Heart left ventricle (tissue), 13 donors: ENCODE measurements around the gene ASF1B.
"Not testable (repeated sequence)": the region's sequence is repeated elsewhere in the genome, so short reads cannot be mapped to it uniquely, and the experiment has no call there.

Experiments
- CTCF ChIP-seq, 12 donors: fragments of 200-600 bp; sonication (generic) in 4 of 12; IDR thresholded peaks; one replicate each; pipeline versions ENCODE4 v1.5.0 to v1.8.0; 2018 to 2022; ENCODE audit warnings: antibody characterized with exemption in 12 of 12, mild to moderate bottlenecking in 5 of 12
- POLR2A ChIP-seq, 2 donors: fragments of 450-650 bp; IDR thresholded peaks; one replicate each; pipeline ENCODE4 v1.6.1; 2017; ENCODE audit warnings: antibody characterized with exemption in 2 of 2, mild to moderate bottlenecking in 2 of 2, moderate library complexity in 2 of 2
- donor health status: ischemic (EF 13 %, LVEDD 7.1; RV severe dilation, severe dysfunction).
- donor health status: DM: no; HTN: yes; CAD: no.
- donor health status: DM: no; HTN: no; CAD: no.
- donor health status: ischemic (EF 25% LVEDD 6.9; RV normal size, moderate dysfunction).
- donor health status: ischemic (EF 25% LVEDD 5.7; RV mildly dilated, moderate dysfunction).
- donor health status: ischemic (EF 35%, LVEDD 5.7; RV mildly dilated, moderate dysfunction).
- donor health status: nonischemic (EF 11% LVEDD 7.7; RV severe dilation, severe dysfunction).
- donor health status: DM: yes; HTN: yes; CAD: no.
- donor health status: PGD.
- donor health status: ischemic (EF 29% LVEDD 5.4; RV normal size, mild dysfunction).
- donor health status: nonischemic (EF 23%, LVEDD 6.1; RV moderate dilation, normal function).

DNA sequence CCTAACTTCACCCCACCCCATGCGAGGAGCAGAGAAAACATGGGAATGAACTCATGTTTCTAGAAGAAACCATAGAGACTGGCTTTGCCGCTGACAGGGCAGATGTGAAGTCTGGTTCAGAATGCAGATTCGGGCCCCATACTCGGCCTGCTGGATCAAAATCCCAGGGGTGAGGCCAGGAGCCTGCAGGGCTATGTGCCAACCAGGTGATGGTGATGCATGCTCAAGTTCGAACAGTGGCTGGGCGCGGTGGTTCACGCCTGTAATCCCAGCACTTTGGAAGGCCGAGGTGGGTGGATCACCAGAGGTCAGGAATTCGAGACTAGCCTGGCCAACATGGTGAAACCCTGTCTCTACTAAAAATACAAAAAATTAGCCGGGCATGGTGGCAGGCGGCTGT lies 44.8 kb upstream of the ASF1B start:
- not testable (repeated sequence) for TF ChIP-seq CTCF, POLR2A (IDR thresholded peaks at IDR 0.05)
